ENCODE results near the gene BOD1. TPM values are rescaled to one million over a fixed set of nuclear protein-coding genes. Genes with fewer than 3 reads are reported as not detected.

Gene BOD1
- total RNA-seq, 1 experiment from 2014 or later = 98.6 TPM

GRCh38 chr5:173623296-173623771 is 6.9 kb upstream of the BOD1 start:
- in situ Hi-C loops (cut with HindIII; ENCODE audit: low sequenced_read_pairs) = no loop called here
- no peak for DNase-seq (ENCODE audit: low spot score)

- in situ Hi-C loops (cut with HindIII; ENCODE audit: low sequenced_read_pairs) = no loop called here
Observed at GRCh38 chr5:173622183-173623047, 6.0 kb upstream of the BOD1 start.

GRCh38 chr5:173620784-173621183 is 4.3 kb upstream of the BOD1 start:
- DNase-seq (ENCODE audit: low spot score) = no peak
- in situ Hi-C loops (cut with HindIII; ENCODE audit: low sequenced_read_pairs) = no loop called here

More at GRCh38 chr5:173622183-173623047, 6.0 kb upstream of the BOD1 start:
- no peak for DNase-seq (ENCODE audit: low spot score)

GRCh38 chr5:173618927-173619519 is 2.6 kb upstream of the BOD1 start:
- DNase-seq (ENCODE audit: low spot score) = peak; percentile 85
- in situ Hi-C loops (cut with HindIII; ENCODE audit: low sequenced_read_pairs) = no loop called here

GRCh38 chr5:173615884-173616576 is 420 bp downstream of the BOD1 start:
- peak; percentile 80 for DNase-seq (ENCODE audit: low spot score)
- in situ Hi-C loops (cut with HindIII; ENCODE audit: low sequenced_read_pairs) = no loop called here

- in situ Hi-C loops (cut with HindIII; ENCODE audit: low sequenced_read_pairs) = no loop called here
- DNase-seq (ENCODE audit: low spot score) = no peak
Observed at GRCh38 chr5:173614591-173614990, 1.9 kb downstream of the BOD1 start.

- in situ Hi-C loops (cut with HindIII; ENCODE audit: low sequenced_read_pairs) = no loop called here
- no peak for DNase-seq (ENCODE audit: low spot score)
Observed at GRCh38 chr5:173613433-173614159, 2.9 kb downstream of the BOD1 start.

- in situ Hi-C loops (cut with HindIII; ENCODE audit: low sequenced_read_pairs) = no loop called here
Observed at GRCh38 chr5:173612948-173613347, 3.5 kb downstream of the BOD1 start.

GRCh38 chr5:173611706-173612105 is 4.7 kb downstream of the BOD1 start:
- no peak for DNase-seq (ENCODE audit: low spot score)
- in situ Hi-C loops (cut with HindIII; ENCODE audit: low sequenced_read_pairs) = no loop called here

More at GRCh38 chr5:173612948-173613347, 3.5 kb downstream of the BOD1 start:
- no peak for DNase-seq (ENCODE audit: low spot score)

GRCh38 chr5:173604141-173604540 is 12.3 kb downstream of the BOD1 start:
- in situ Hi-C loops (cut with HindIII; ENCODE audit: low sequenced_read_pairs) = no loop called here
- DNase-seq (ENCODE audit: low spot score) = no peak

GRCh38 chr5:173602423-173602822 is 14.0 kb downstream of the BOD1 start:
- in situ Hi-C loops (cut with HindIII; ENCODE audit: low sequenced_read_pairs) = no loop called here
- DNase-seq (ENCODE audit: low spot score) = no peak

- in situ Hi-C loops (cut with HindIII; ENCODE audit: low sequenced_read_pairs) = no loop called here
- DNase-seq (ENCODE audit: low spot score) = no peak
Observed at GRCh38 chr5:173598686-173599085, 17.8 kb downstream of the BOD1 start.

- in situ Hi-C loops (cut with HindIII; ENCODE audit: low sequenced_read_pairs) = no loop called here
- no peak for DNase-seq (ENCODE audit: low spot score)
Observed at GRCh38 chr5:173597304-173597703, 19.1 kb downstream of the BOD1 start.

GRCh38 chr5:173595841-173596240 is 20.6 kb downstream of the BOD1 start:
- DNase-seq (ENCODE audit: low spot score) = no peak
- in situ Hi-C loops (cut with HindIII; ENCODE audit: low sequenced_read_pairs) = no loop called here

GRCh38 chr5:173594061-173594460 is 22.4 kb downstream of the BOD1 start:
- DNase-seq (ENCODE audit: low spot score) = no peak

GRCh38 chr5:173592050-173592669 is 24.3 kb downstream of the BOD1 start:
- no peak for DNase-seq (ENCODE audit: low spot score)
- in situ Hi-C loops (cut with HindIII; ENCODE audit: low sequenced_read_pairs) = no loop called here

More at GRCh38 chr5:173594061-173594460, 22.4 kb downstream of the BOD1 start:
- in situ Hi-C loops (cut with HindIII; ENCODE audit: low sequenced_read_pairs) = no loop called here

- in situ Hi-C loops (cut with HindIII; ENCODE audit: low sequenced_read_pairs) = no loop called here
- DNase-seq (ENCODE audit: low spot score) = no peak
Observed at GRCh38 chr5:173591056-173591514, 25.4 kb downstream of the BOD1 start.

- in situ Hi-C loops (cut with HindIII; ENCODE audit: low sequenced_read_pairs) = no loop called here
- DNase-seq (ENCODE audit: low spot score) = no peak
Observed at GRCh38 chr5:173590436-173591055, 25.9 kb downstream of the BOD1 start.
